PC-3 (cell line): ENCODE data around the gene RPL6. TPM values are rescaled to one million over a fixed set of nuclear protein-coding genes. Genes with fewer than 3 reads are reported as not detected.

Experiments
- ATAC-seq: fragments of 200-7000 bp; cut with Tn5 transposase; 2 replicates; pipeline ENCODE4 v1.9.1; 2020; ENCODE audit warnings: mild to moderate bottlenecking, moderate library complexity
- BruUV-seq: library from RNA; stranded (reverse); fragments of 400-500 nt; replicated peaks from 2 replicates; lab custom pipeline; 2021; lab: Mats Ljungman, UMichigan
- CTCF ChIA-PET: fragments of 300-600 bp; sonication (Branson Sonifier 250); formaldehyde crosslinking; loops from one replicate; lab custom pipeline; 2022; ENCODE audit warnings: antibody characterized with exemption; lab: Charles Lee
- POLR2A ChIA-PET: fragments of 300-600 bp; sonication (Branson Sonifier 250); formaldehyde crosslinking; loops from one replicate; lab custom pipeline; 2022; ENCODE audit warnings: antibody characterized with exemption; ENCODE audit not compliant: unreplicated experiment; lab: Charles Lee
- DNase-seq: peaks from one replicate; pipeline ENCODE4 v3.0.0-alpha.2; 2015
- H2AFZ ChIP-seq: fragments of 300-600 bp; sonication (generic); 2 replicates; pipeline ENCODE4 v1.6.0; 2016; ENCODE audit warnings: antibody characterized with exemption, low read length
- H3F3A ChIP-seq: fragments of 300-600 bp; sonication (generic); one replicate; pipeline ENCODE4 v1.6.0; 2017; ENCODE audit warnings: antibody characterized with exemption, low read length, control low read depth, mild to moderate bottlenecking; ENCODE audit not compliant: unreplicated experiment
- H3K27ac ChIP-seq: fragments of 300-600 bp; sonication (generic); 2 replicates; pipeline ENCODE4 v1.5.1; 2016; ENCODE audit warnings: mild to moderate bottlenecking, low read length
- H3K27me3 ChIP-seq: fragments of 300-600 bp; sonication (generic); 2 replicates; pipeline ENCODE4 v1.6.1; 2016; ENCODE audit warnings: low read length, mixed read lengths
- H3K36me3 ChIP-seq: fragments of 300-600 bp; sonication (generic); 2 replicates; pipeline ENCODE4 v1.6.1; 2016; ENCODE audit warnings: low read depth, mixed run types, low read length, mixed read lengths
- H3K4me1 ChIP-seq: fragments of 300-600 bp; sonication (generic); 2 replicates; pipeline ENCODE4 v1.5.1; 2016; ENCODE audit warnings: low read length; ENCODE audit not compliant: insufficient read depth
- H3K4me2 ChIP-seq: fragments of 300-600 bp; sonication (generic); 2 replicates; pipeline ENCODE4 v1.6.0; 2016; ENCODE audit warnings: low read length
- H3K4me3 ChIP-seq: fragments of 300-600 bp; sonication (generic); 2 replicates; pipeline ENCODE4 v1.5.1; 2016; ENCODE audit warnings: mild to moderate bottlenecking, low read length, mixed read lengths
- H3K79me2 ChIP-seq: fragments of 300-600 bp; sonication (generic); 2 replicates; pipeline ENCODE4 v1.6.1; 2017; ENCODE audit warnings: low read length, mixed read lengths
- H3K9ac ChIP-seq: fragments of 300-600 bp; sonication (generic); 2 replicates; pipeline ENCODE4 v1.6.0; 2016; ENCODE audit warnings: mild to moderate bottlenecking, low read length
- H3K9me2 ChIP-seq: fragments of 300-600 bp; sonication (generic); replicated peaks from 2 replicates; pipeline ENCODE4 v1.6.1; 2016; ENCODE audit warnings: mixed run types, low read length, mixed read lengths
- H3K9me3 ChIP-seq: fragments of 300-600 bp; sonication (generic); 2 replicates; pipeline ENCODE4 v1.6.1; 2016; ENCODE audit warnings: low read length, mixed read lengths
- H4K20me1 ChIP-seq: fragments of 300-600 bp; sonication (generic); 2 replicates; pipeline ENCODE4 v1.6.1; 2016; ENCODE audit warnings: low read length, mixed read lengths
- CTCF ChIP-seq: fragments of 300-600 bp; sonication (generic); conservative IDR thresholded peaks from 2 replicates; pipeline ENCODE4 v1.5.1; 2017; ENCODE audit warnings: antibody characterized with exemption, low read depth, mild to moderate bottlenecking, low read length
- EZH2 ChIP-seq: fragments of 300-600 bp; sonication (generic); IDR thresholded peaks from one replicate; pipeline ENCODE4 v1.6.1; 2017; ENCODE audit warnings: antibody characterized with exemption, mild to moderate bottlenecking, low read length; ENCODE audit not compliant: unreplicated experiment
- EZH2phosphoT487 ChIP-seq: fragments of 300-600 bp; sonication (generic); IDR thresholded peaks from 2 replicates; pipeline ENCODE4 v1.6.1; 2018; ENCODE audit warnings: mild to moderate bottlenecking, antibody characterized with exemption, low read length, borderline replicate concordance
- intact Hi-C: fragments of 100-400 bp; cut with micrococcal nuclease; formaldehyde crosslinking; loops from 2 replicates; pipeline ENCODE4 v1.9.0; 2023
- total RNA-seq: library from RNA; depleted of rRNA; stranded (reverse); fragments of >200 nt; gene quantifications from 2 replicates; pipeline ENCODE4 v1.2.3, GENCODE V29; 2014

The RPL6 gene
- total RNA-seq, 1 experiment from 2014 or later: 1,509 TPM

- DNase-seq: no peak
- peak overlapping the region; percentile 83 for H3K4me3 ChIP-seq
- peak overlapping the region; percentile 95; the same call in 1 of the 2 replicates for H3K9ac ChIP-seq
- intact Hi-C loops: no loop called here
- ChIA-PET POLR2A (no interaction called here), CTCF (no interaction called here)
- H3K79me2 ChIP-seq: peaks cover 36% of the 10 kb centered on the region
- H3K4me2 ChIP-seq: peak overlapping the region; percentile 84
- H3K27ac ChIP-seq: no peak overlapping the region
- BruUV-seq: no TSS peak
- no peaks in the 10 kb centered on the region for H3K27me3 ChIP-seq
- TF ChIP-seq EZH2phosphoT487 (no peak), CTCF (no peak), EZH2 (no peak)
- no peaks in the 10 kb centered on the region for H3K9me2 ChIP-seq
- H3K9me3 ChIP-seq: no peaks in the 10 kb centered on the region
- H3K36me3 ChIP-seq: peaks cover 45% of the 10 kb centered on the region
- H3K4me1 ChIP-seq: peaks cover 15% of the 10 kb centered on the region
- peaks cover 45% of the 10 kb centered on the region for H4K20me1 ChIP-seq
- peaks cover 39% of the 10 kb centered on the region for H3F3A ChIP-seq
- H2AFZ ChIP-seq: no peak overlapping the region
- no peak for ATAC-seq
Observed at GRCh38 chr12:112406519-112407488, 2.6 kb downstream of the RPL6 start.

GRCh38 chr12:112401903-112402498 is 7.4 kb downstream of the RPL6 start:
- no TSS peak for BruUV-seq
- H3K9me3 ChIP-seq: no peaks in the 10 kb centered on the region
- peaks cover 27% of the 10 kb centered on the region for H4K20me1 ChIP-seq
- ChIA-PET CTCF (interaction anchor here (1.1 kb wide), 1 partner anchor 204 kb away, joined by 4 read pairs; no protein-coding TSS in a partner anchor), POLR2A (interaction anchor here (0.6 kb wide), 3 partner anchors 14 to 295 kb away, joined by 3 to 5 read pairs (median 4); no protein-coding TSS in a partner anchor)
- H3K4me1 ChIP-seq: peaks cover 3% of the 10 kb centered on the region
- no peaks in the 10 kb centered on the region for H3K27me3 ChIP-seq
- H3K36me3 ChIP-seq: peaks cover 28% of the 10 kb centered on the region
- H3K27ac ChIP-seq: no peak overlapping the region
- no peak overlapping the region for H3K9ac ChIP-seq
- no peak for TF ChIP-seq EZH2
- no peak for TF ChIP-seq EZH2phosphoT487
- no peak for TF ChIP-seq CTCF
- H3K9me2 ChIP-seq: no peaks in the 10 kb centered on the region
- H2AFZ ChIP-seq: no peak overlapping the region
- ATAC-seq (no peak), DNase-seq (no peak)
- no peak overlapping the region for H3K4me3 ChIP-seq
- intact Hi-C loops: no loop called here
- H3K4me2 ChIP-seq: no peak overlapping the region
- H3K79me2 ChIP-seq: peaks cover 12% of the 10 kb centered on the region
- H3F3A ChIP-seq: peaks cover 28% of the 10 kb centered on the region
